HG02970 (cell line): ENCODE measurements around the gene ECHS1.
"Not testable (repeated sequence)": the region's sequence is repeated elsewhere in the genome, so short reads cannot be mapped to it uniquely, and the experiment has no call there.

Experiments
- ATAC-seq: cut with Tn5 transposase; IDR thresholded peaks from one replicate; pipeline ENCODE4 v1.9.1; 2021; ENCODE audit warnings: mild to moderate bottlenecking, moderate library complexity, moderate number of reproducible peaks; ENCODE audit not compliant: unreplicated experiment, low FRiP score

Gene ECHS1

DNA sequence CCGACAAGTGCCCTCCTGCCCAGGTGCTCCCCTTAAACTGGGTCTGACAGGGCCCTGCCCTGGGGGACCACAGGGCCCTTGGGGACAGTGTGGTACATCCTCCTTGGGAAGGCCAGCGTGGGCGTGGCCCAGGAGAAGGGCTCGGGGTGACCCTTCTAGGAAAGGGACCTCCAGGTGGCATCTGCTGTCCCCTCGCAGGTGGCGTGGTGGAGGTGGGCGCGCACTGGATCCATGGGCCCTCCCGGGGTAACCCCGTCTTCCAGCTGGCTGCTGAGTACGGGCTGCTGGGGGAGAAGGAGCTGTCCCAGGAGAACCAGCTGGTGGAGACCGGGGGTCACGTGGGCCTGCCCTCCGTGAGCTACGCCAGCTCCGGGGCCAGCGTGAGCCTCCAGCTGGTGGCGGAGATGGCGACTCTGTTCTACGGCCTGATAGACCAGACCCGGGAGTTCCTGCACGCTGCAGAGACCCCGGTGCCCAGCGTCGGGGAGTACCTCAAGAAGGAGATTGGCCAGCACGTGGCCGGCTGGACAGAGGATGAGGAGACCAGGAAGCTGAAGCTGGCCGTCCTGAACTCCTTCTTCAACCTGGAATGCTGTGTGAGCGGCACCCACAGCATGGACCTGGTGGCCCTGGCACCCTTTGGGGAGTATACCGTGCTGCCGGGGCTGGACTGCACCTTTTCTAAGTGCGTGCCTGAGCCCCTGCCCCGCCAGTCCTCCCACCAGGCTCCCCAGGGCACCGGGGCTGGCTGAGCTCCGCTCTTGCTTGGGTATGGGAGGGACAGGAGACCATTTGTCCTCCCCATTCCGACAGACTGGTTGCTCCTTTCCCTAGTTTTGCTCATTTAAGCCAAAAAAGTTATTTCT, 6.9 kb upstream of the ECHS1 start:
- no peak for ATAC-seq

DNA sequence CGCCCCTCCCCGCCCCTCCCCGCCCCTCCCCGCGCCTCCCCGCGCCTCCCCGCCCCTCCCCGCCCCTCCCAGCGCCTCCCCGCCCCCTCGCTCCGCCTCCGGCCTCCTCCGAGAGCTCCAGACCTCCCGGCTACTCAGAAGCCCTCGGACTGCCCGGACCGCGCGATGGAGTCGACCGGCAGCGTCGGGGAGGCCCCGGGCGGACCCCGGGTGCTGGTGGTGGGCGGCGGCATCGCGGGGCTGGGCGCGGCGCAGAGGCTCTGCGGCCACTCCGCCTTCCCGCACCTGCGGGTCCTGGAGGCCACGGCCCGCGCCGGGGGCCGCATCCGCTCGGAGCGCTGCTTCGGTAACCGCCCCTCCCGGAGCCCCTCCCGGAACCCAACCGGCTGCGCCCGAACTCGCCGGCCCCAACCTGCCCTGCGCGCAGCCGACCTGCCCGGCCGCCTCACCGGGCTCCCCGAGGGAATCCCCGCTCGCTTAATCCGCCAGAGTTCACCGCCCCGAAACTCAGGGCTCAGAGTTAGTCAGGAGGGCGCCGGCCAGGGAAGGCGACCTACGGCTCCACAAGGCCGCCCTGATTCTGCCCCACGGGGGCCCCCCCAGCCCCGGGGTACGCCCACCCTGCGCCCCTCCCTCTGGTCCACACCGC, 6.1 kb upstream of the ECHS1 start, which contains the start of gene PAOX:
PAOX (plus strand) TSS at position 111 of the 649 bp plus-strand sequence; CDS start at position 166, 55 bp downstream.
- ATAC-seq, result peak; percentile 50

DNA sequence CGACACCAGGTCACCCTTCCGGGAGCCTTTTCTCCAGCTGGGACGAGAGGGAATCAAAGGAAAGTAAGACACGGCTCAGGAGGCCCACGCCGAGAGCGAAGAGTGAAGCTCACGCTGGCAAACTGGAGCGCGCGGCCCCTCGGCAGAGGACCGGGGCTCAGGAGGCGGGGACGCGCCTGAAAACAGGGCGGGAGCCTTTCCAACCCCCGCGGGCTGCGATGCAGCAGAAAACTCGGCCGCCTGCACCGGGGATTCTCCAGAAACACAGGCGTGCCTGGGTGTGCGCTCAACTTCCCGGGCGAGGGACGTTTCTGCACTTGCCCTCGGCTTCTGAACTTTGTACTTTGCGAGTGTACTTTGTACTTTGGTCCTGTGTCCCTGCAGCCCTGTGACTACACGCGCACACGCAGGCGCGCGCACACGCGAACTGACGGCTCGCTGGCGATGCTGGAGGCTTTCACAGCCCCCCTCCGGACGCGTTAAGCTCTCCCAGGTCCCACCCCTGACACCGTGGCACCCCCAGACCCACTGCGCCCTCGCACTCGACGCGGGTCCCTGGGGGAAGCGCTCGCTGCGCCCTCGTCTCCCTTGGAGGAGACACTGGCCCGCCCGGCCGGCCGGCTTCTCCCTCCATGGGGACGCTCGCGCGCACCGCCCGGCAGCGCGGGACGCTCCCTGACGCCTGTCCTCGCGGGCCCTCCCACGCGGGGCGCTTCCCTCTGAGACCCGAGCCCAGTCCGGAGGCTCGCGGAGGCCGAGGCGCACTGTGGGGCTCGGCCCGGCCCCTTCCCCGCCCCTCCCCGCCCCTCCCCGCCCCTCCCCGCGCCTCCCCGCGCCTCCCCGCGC, 5.3 kb upstream of the ECHS1 start:
- ATAC-seq, result peak; percentile 34

DNA sequence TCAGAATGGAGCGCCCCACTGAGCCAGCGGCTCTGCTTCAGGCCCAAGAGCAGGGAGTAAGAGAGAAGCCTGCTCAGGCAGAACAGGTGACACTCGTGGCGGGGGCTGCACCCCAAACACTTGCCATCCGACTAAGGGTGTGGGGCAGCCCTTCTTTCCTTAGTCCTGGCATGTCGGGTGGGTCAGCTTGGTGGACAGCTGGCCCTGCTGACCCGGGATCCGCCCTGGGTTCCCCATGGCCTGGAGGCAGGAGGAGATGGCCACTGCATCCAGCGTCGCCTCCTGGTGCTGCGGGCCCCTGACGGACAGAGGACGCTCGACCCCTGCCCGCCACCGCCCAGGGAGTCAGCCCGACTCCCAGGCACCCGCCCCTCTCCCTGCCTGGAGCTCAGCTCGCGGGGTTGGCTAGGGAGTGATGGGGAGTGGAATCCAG, 4.7 kb upstream of the ECHS1 start:
- ATAC-seq, result no peak

DNA sequence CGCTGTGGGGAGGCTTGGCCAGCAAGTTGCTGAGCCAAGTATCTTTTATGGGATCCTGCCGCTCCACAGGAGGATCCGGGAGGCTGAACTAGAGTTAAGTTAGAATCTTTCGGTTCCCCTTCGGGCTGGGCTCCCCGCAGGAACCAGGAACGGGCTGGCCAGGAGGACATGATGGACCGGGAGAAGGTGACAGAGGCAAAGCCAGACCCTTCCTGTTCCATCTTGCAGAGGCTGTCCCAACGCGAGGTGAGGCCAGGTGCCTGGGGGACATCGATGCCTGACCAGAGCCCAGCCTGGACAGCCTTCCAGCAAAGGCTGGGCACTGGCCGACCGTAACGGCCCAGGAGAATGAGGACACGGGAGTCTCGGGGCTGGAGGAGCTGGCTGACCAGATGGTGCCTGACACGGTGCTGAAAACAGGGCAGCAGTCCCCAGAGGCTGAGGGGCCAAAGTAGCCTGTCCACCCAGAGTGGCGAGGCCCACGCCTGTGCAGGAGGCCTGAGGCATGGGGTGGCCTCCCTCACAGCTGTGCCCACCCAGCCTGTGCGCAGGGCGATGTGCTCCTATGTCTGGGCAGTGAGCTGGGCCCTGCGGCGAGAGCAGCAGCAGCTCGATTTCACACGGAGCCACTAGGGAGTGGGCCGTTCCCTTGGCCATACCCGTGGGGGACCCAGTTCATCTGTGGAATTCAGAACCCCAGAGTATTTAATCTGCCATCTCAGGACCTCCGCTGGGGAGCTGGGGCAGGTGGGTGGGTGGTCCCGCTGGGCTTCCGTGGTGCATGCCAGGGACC, 4.1 kb upstream of the ECHS1 start:
- ATAC-seq, result no peak

DNA sequence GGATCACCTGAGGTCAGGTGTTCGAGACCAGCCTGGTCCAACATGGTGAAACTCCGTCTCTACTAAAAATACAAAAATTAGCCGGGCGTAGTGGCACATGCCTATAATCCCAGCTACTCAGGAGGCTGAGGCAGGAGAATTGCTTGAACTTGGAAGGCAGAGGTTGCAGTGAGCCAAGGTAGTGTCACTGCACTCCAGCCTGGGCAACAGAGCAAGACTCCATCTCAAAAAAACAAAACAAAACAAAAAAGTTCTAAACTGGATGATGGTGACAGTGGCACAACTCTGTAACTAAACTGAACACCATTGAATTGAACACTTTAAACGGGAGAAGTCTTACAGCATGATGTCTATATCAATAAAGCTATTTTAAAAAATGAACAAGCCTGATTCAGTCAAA, 3.0 kb upstream of the ECHS1 start:
- not testable (repeated sequence) for ATAC-seq

DNA sequence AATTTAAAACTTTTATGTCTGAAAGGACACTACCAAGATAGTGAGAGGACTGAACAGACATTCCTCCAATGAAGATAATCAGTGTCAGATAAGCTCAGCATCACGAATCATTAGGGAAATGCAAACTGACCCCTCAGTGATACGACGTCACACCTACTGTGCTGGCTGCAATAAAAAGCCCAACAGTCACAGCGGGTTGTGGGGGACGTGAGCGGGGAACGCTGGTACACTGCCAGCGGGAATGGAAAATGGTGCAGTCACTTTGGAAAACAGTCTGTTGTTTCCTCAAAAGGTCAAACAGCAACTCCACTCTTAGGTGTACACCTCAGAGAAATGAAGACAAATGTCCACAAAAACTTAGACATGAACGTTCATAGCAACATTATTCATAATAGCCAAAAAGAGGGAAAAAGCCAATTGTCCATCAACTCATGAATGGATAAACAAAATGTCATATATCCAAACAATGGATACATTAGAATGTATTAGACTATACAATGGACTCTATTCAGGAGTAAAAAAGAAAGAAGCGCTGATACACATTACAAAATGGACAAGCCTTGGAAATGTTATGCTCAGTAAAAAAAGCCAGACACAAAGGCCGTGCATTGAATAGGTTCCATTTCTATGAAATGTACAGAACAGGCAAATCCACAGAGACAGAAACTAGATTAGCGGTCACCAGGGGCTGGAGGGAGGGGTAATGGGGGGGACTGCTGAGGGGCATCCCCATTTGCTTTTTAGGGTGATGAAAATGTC, 2.4 kb upstream of the ECHS1 start:
- ATAC-seq, result no peak

DNA sequence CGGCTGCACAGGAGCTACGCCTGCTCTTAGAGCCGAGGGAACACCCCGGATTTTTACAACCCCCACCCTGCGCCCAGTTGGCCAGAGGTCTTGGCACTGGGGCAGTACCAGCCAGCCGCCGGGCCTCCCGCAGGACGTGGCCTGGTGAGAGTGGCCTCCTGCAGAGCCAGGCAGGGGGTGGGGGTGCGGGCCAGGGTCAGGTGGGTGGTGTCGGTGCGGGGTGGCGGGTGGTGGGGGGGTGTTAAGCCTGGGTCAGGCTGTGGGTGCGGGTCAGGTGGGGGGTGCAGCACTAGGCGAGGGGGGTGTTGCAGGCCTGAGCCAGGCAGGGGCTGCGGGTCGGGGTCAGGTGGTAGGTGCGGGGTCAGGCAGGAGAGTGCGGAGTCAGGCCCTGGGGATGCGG, 647 bp downstream of the ECHS1 start:
- no peak for ATAC-seq

DNA sequence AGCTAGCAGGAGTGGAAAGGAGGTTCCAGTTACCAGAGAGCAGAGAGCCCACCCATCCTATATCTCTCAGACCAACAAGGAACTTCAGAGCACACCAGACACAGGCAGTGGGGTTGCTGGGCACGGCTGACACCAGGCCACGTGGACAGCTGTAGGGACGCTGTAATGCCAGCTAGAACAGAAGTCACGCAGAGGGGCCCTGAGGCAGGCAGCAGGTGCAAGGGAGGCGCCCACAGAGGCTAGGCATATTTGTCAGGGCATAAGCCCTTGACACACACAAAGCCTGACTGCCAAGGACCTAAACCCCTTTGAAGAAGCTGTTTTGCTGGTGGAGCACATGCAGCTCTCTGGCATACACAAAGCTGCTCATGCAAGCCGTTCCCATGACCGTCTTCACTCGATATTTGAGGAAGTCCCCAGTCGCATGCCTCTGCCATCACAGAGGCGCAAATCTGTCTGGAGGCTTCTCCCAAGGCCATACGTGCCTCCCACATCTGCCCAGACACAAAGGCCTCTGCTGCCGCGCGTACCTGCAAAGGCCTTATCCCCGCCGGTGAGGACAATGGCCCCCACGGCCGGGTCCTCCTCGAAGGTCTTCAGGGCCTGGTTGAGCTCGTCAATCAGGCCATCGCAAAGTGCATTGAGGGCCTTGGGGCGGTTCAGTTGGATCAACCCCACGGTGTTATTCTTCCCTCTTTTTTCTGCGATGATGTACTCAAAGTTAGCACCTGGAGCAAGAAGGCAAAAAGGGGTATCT, 2.9 kb downstream of the ECHS1 start:
- ATAC-seq, result no peak

DNA sequence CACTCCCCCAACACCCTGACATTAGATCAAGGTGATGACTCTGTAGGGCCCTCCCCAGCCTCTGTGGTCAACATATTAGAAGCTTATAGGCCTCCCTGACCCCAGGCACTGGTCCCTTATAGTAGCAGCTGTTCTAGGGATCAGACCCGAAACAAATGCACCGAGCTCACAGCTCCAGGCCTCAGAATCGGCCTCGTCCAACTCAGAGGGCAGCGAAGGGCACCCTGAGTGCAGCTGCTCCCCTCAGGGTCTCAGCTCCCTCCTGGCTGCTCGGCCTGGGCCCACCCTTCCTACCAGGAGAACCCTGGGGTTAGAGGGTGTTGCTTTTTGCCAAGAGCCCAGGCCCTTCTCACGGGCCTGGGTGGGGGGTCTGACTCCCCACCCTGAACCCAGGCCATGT, 5.0 kb downstream of the ECHS1 start:
- ATAC-seq, result no peak

DNA sequence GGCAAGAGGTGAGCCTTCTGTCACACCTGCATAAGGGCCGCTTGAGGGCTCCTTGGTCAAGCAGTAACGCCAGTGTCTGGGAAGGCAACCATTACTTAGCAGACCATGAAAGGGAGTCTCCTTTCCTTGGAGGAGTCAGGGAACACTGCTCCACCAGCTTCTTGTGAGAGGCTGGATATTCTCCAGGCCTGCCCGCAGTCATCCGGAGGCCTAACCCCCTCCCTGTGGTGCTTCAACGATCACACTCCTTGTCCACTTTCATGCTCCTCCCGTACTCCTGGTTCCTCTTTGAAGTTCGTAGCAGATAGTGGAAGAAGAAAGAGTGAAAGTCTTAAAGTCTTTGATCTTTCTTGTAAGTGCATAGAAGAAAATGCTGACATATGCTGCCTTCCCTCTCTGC, 5.7 kb downstream of the ECHS1 start:
- not testable (repeated sequence) for ATAC-seq

DNA sequence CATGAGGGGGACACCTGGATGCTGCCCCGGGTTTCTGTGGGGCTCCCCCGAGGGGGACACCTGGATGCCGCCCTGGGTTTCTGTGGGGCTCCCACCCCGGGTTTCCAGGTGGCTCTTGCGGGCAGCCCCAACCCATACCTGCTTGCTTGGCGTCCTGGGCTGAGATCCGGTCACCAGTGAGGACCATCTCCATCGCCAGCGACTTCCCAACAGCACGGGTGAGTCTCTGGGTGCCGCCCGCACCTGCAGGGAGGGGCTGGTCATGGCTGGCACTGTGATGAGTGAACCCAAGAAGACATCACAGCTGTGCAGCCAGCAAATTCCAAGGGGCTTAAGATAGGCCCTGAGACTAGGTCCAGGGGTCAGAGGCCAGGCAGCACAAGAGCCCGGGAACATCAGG, 6.4 kb downstream of the ECHS1 start:
- no peak for ATAC-seq

DNA sequence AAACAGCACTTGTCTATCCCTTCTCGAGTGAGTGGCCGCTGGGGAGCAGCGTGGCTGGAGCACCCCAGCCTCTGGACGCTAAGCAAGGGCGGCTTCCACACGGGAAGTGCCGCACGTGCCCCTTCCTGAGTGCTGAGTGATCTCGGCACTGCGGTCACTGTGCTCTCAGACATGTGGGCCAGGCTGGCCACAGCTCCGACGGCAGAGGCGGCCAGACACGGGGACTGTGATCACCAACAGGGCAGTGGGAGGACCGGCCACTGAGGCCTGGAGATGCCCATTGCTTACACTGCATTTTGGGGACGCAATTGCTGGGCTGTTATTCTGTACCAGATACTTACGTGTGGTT, 7.0 kb downstream of the ECHS1 start:
- no peak for ATAC-seq

DNA sequence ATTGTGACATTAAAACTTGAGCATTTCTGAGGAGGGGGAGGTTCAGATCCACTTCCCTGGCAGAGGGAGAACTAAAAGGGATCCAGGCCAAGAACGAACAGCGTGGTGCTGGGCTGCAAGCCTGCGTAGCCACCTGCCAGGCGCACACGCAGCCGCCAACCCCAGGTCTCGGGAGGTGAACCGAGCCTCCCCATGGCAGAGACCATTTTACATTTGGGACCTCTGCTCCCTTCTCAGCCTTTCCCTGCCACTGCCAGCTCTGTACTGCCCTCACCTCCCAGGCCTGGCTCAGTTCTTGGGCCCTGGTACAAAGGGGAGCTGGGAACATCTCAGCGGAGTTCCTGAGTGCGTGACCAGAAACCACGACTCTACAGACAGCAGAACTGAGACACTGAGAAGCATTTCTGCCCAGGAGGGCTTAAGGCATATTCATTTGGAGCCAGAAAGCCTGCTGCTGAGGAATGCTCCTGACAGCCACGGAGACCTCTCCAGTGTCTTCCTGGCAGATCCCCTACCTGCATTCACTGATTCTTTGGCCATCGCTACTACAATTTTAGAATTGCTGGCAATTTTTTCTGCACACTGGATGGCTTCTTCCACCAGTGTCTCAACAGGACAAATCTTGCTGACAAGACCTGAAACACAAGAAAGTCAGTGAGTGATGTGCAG, 7.6 kb downstream of the ECHS1 start:
- ATAC-seq, result no peak

DNA sequence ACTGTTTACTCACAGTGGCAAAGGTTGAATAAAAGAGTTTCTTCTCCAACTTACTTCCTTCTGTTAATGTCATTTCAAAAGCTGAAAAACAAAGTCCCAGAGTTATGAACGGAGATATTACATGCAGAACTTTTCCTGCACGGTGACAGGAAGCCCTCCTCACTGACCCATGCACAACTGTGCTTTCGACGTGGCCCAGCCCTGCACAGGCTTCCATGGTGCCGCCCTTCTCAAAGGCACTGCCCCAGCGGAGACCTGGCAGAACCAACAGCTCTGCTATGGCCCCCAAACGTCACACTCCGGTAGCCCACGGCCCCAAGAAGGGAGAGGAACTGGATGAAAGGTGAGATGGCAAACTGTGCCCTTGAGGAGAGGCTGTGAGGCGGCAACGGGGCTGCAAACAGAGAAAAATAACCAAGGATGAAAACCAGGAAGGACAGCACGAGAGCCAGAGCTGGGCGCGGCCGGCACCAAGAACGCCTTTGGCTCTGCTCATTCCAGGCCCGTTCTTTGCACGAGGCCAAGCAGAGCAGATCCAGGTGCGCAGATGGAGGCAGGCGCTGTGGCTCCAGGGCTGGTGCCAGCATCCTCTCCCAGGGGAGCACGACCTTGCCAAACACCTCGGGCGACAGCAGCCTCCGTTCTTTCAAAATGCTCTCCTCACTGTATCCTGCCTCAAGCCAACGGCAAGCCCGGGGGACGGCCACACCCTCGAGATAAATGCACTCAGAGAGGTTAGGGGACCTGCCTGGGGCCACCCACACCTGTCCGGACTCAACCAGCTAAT, 8.3 kb downstream of the ECHS1 start:
- ATAC-seq, result no peak

DNA sequence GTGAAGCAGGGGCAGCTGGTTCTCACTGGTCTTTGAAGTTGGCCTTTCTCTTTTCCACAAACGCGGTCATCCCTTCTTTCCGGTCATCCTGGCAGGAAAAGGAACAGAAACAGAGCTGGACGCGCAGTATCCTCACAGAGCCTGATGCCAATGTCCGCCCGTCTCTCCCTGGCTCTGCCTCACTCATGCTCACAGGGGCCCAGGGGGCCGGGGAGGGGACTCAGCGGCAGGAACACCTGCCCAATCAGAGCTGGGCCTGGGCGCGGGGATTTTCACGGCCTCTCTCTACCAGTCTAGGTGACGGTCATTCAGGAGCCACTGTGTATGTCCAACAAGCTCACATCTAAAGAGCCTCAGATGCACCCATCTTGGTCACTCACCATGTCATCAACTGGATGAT, 10.3 kb downstream of the ECHS1 start:
- no peak for ATAC-seq

DNA sequence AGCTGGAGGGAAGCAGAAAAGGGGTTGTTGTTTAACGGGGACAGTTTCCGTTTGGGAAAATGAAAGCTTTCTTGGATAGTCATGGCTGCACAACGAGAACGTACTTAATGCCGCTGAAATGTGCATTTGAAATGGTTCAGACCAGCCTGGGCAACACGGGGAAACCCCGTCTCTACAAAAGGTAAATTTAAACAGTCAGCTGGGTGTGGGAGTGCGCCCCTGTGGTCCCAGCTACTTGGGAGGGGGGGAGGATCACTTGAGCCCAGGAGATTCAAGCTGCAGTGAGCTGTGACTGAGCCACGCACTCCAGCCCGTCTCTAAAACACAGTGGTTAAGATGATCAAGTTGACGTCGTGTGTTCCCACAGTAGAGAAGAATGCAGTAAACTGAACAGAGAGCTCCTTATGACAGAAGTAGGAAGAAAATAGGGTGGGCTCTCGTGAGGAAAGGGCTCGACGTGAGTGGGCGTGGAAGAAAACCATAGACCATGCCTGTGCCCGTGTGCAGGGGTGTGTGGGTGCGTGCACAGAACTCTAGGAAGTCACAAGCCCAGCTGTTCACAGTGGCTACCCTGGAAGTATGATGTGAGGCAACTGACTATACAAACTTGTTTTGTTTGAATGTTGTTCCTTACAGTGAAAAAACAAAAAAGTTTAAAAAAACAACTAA, 11.2 kb downstream of the ECHS1 start:
- no peak for ATAC-seq
